NCI-H2029 (cell line): ENCODE measurements around the gene LDLRAD4.
A peak's percentile ranks its signal among the peaks of the same experiment; 100 is the strongest.
"Not testable (repeated sequence)": the region's sequence is repeated elsewhere in the genome, so short reads cannot be mapped to it uniquely, and the experiment has no call there.

ENCODE experiments used
- DNase-seq: peaks from one replicate; lab custom pipeline; 2025; lab: John Stamatoyannopoulos, UW

Gene LDLRAD4

GRCh38 chr18:13338318-13338717 is 119.8 kb downstream of the LDLRAD4 start:
- no peak for DNase-seq

GRCh38 chr18:13339653-13340052 is 121.1 kb downstream of the LDLRAD4 start:
- DNase-seq = no peak

- DNase-seq = not testable (repeated sequence)
These were observed 127.9 kb downstream of the LDLRAD4 start for GRCh38 chr18:13346449-13346848.

- DNase-seq = no peak
These were observed 134.7 kb downstream of the LDLRAD4 start for GRCh38 chr18:13353084-13353823.

- no peak for DNase-seq
These were observed 135.8 kb downstream of the LDLRAD4 start for GRCh38 chr18:13354402-13354801.

- no peak for DNase-seq
These were observed 137.5 kb downstream of the LDLRAD4 start for GRCh38 chr18:13356032-13356431.

GRCh38 chr18:13357289-13357688 is 138.7 kb downstream of the LDLRAD4 start:
- DNase-seq = no peak

GRCh38 chr18:13359210-13359609 is 140.7 kb downstream of the LDLRAD4 start:
- no peak for DNase-seq

- peak; percentile 9 for DNase-seq
These were observed 142.9 kb downstream of the LDLRAD4 start for GRCh38 chr18:13361431-13361830.

- DNase-seq = no peak
These were observed 143.5 kb downstream of the LDLRAD4 start for GRCh38 chr18:13362051-13362450.

- DNase-seq = no peak
These were observed 144.0 kb downstream of the LDLRAD4 start for GRCh38 chr18:13362607-13363006.

- peak; percentile 23 for DNase-seq
These were observed 144.8 kb downstream of the LDLRAD4 start for GRCh38 chr18:13363359-13363758.

- no peak for DNase-seq
These were observed 146.2 kb downstream of the LDLRAD4 start for GRCh38 chr18:13364721-13365205.

GRCh38 chr18:13366131-13366530 is 147.6 kb downstream of the LDLRAD4 start:
- DNase-seq = no peak

GRCh38 chr18:13366541-13366940 is 148.0 kb downstream of the LDLRAD4 start:
- DNase-seq = no peak

- DNase-seq = no peak
These were observed 148.7 kb downstream of the LDLRAD4 start for GRCh38 chr18:13366962-13367892.

GRCh38 chr18:13368080-13368813 is 149.7 kb downstream of the LDLRAD4 start:
- DNase-seq = no peak

GRCh38 chr18:13369353-13369752 is 150.8 kb downstream of the LDLRAD4 start:
- DNase-seq = no peak

GRCh38 chr18:13369756-13370510 is 151.4 kb downstream of the LDLRAD4 start:
- peak; percentile 28 for DNase-seq

GRCh38 chr18:13370995-13371625 is 152.6 kb downstream of the LDLRAD4 start:
- DNase-seq = no peak
